GM19240 (cell line): Measurements from ENCODE around the gene SLC25A25.
A peak's percentile ranks its signal among the peaks of the same experiment; 100 is the strongest.
"Not testable (repeated sequence)": the region's sequence is repeated elsewhere in the genome, so short reads cannot be mapped to it uniquely, and the experiment has no call there.

Experiments used
- DNase-seq: peaks from one replicate; pipeline ENCODE4 v3.0.0; 2011; ENCODE audit warnings: low spot score; ENCODE audit not compliant: insufficient read length

Gene SLC25A25

GRCh38 chr9:128124873-128125579 lies 57.0 kb downstream of the SLC25A25 start:
- DNase-seq: no peak

DNA sequence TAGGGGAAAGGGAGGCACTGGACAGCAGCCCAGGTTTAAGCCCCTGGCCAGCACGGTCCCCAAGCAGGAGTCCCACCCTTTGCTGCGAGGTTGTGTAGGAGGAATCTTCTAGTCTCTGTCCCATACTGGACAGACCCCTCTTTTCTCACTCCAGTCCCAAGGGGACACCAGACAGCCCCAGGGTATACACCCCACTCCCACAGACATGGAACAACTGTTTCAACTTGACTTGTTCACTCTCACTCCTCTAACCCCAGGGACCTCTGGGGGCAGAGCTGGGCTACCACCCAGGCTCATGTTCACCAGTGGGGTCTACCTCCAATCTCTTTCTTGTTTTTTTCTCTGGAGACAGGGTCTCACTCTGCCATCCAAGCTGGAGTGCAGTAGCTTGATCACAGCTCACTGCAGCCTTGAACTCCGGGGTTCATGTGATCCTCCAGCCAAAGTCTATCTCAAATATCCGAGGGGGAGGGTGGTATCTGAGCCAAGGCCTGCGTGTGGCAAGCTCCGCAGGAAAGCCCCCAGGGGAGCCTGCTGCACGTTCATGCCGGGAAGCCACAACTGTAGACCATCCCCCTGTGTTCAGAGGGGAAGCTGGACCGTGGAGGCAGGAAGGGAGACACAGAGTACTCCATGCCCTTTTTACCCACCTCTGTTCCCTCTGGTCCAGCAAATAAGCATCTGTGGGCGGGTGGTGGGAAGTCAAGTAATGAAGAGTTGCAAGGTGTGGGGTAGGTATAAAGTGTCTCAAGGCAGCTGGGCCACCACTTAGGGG lies 57.7 kb downstream of the SLC25A25 start:
- no peak for DNase-seq

DNA sequence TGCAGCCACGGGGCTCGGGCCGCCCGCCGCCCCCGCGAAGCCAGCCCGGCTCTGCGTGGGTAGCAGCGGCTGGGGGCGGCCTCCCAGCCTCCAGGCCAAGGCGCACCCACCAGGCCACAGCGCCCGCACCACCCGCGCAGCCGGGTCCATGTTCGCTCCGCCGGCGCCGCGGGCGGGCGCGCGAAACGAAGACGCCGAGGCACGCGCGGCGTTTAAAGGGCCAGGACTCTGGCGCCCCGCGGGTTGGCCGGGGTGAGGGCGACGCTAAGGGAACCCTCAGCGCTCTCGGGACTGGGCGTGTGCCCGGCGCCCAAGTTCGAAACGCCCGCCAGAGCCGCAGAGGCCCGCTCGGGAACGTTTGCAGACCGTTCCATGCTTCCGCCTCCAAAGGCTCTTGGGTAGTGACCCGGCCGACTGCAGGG lies 59.5 kb downstream of the SLC25A25 start, which contains the start of gene PTGES2:
Gene PTGES2 (minus strand): TSS at position 162 of the 422 bp plus-strand sequence. CDS start 12 bp downstream, at position 150.
- peak; percentile 51 for DNase-seq

- DNase-seq: no peak
Observed at GRCh38 chr9:128127990-128128835, 60.2 kb downstream of the SLC25A25 start.

- no peak for DNase-seq
Observed at GRCh38 chr9:128128836-128129590, 61.0 kb downstream of the SLC25A25 start.

- DNase-seq: not testable (repeated sequence)
Observed at GRCh38 chr9:128129976-128130590, 62.1 kb downstream of the SLC25A25 start.

- DNase-seq: not testable (repeated sequence)
Observed at GRCh38 chr9:128130651-128131050, 62.6 kb downstream of the SLC25A25 start.

DNA sequence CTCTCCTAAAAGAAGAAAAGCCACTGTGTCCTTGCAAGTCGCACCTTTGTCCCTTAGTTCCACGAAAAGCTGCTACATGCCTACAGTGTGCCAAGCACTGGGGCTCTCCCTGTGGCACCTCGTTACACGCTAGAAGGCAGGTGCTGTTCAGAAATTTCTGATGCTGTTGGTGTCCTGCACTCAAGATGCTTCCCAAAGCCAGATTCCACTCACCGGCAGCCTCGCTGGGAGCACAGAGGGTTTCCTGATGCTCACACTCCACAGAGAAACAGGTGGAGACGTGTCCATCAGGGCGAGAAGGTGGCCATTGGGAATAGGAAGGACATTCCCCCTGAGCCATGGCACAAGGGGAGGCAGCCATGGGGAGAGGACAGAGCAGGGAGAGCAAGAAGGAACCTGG lies 63.3 kb downstream of the SLC25A25 start:
- not testable (repeated sequence) for DNase-seq

GRCh38 chr9:128132139-128132538 lies 64.1 kb downstream of the SLC25A25 start:
- DNase-seq: not testable (repeated sequence)

GRCh38 chr9:128135561-128135960 lies 67.5 kb downstream of the SLC25A25 start:
- DNase-seq: not testable (repeated sequence)

DNA sequence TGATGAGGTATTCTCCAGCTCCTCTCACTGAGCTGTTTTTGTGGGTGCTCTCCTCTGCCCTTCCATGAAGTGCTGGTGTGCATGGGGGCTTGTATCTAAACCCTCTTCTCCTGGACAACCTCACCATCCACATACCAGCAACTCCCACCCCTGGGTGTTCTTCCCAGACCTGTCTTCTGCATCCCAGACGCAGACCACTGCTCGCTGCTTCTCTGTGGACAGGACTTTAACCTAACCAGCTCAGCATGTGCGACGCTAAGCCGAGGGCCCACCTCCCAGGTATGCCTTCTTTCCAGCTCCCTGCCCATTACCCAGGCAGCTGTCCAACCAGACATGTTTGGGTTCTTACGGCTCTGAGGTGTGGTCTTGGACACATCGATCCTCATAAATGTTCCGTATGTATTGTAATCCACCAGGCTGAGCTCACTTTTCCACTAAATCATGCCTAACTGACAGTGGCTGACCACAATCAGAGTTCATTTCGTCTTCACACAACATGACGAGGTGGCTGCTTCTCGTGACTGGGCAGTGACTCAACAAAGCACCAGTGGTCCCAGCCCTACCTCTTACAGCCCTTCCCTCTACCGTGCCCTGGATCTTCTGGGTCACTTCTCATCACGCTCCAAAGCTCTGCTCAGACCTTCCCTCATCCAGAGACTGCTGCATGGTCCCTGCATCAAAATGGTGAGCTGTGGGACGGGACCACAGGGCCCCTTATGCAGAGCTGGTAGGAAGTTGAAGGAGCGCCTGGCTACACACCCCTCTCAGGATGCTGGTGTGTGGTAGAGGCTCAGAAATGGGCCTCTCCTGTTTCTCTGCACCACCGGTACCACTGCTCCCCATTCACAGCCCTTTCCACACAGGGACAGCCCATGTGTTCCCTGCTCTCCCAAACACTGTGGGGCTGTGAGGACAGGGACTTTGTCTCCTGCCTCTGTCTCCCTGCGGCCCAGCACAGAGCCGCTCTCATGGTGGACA lies 69.1 kb downstream of the SLC25A25 start:
- DNase-seq: no peak

GRCh38 chr9:128138001-128138400 lies 70.0 kb downstream of the SLC25A25 start:
- no peak for DNase-seq

DNA sequence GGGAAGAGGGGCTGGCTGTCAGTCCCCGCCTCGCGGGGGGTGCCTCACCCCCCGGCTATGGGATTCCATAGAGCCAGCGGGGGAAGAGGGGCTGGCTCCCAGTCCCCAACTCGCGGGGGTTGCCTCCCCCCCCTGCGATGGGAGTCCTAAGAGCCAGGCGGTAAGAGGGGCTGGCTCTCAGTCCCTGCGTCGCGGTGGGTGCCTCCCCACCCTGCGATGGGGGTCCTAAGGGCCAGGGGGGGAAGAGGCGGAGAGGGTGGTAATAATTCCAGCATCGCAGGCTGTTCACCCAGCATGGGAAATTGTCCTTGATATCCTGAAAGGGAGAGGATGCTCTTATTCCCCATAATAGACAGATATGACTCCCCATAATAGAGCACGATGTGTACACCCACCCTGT lies 71.6 kb downstream of the SLC25A25 start:
- DNase-seq: no peak

GRCh38 chr9:128141604-128142003 lies 73.6 kb downstream of the SLC25A25 start:
- DNase-seq: no peak

- DNase-seq: no peak
Observed at GRCh38 chr9:128142061-128142460, 74.0 kb downstream of the SLC25A25 start.

GRCh38 chr9:128142596-128142995 lies 74.6 kb downstream of the SLC25A25 start:
- DNase-seq: no peak

DNA sequence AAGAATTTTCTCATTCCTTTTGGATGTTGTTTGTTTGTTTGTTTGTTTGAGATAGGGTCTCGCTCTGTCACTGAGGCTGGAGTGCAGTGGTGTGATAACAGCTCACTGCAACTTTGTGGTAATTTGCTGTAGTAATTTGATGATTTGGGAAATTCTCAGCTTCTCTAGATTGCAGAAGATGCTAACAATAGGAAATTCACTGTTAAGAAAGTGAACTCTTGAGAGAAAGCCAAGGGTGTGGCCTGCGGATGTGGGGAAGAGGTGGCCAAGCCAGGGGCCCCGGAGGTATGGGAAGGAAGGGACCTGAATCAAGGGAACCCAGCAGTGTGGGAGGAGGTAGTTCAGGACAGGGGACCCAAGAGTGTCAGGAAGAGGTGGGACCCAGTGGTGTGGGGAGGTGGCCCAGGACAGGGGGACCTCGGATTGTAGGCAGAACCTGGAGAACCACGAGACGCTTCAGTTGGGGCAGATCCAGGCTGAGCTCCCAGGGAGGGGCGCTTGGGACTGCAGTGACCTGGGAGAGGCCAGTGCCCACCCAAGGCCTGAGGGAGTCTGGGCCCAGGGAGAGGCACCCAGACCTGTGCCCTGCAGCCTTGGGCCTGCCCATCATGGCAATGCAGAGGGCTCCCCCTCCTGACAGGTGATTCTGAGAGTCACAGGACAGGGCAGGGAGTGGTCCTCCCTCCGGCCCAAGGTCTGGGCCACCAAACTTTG lies 75.7 kb downstream of the SLC25A25 start:
- DNase-seq: no peak
